HG03103 (cell line): ENCODE results near the gene WFIKKN1.
"Not testable (repeated sequence)": the region's sequence is repeated elsewhere in the genome, so short reads cannot be mapped to it uniquely, and the experiment has no call there.

ENCODE experiments used
- ATAC-seq: cut with Tn5 transposase; IDR thresholded peaks from one replicate; pipeline ENCODE4 v1.9.1; 2021; ENCODE audit warnings: low read depth; ENCODE audit not compliant: unreplicated experiment

WFIKKN1 gene

DNA sequence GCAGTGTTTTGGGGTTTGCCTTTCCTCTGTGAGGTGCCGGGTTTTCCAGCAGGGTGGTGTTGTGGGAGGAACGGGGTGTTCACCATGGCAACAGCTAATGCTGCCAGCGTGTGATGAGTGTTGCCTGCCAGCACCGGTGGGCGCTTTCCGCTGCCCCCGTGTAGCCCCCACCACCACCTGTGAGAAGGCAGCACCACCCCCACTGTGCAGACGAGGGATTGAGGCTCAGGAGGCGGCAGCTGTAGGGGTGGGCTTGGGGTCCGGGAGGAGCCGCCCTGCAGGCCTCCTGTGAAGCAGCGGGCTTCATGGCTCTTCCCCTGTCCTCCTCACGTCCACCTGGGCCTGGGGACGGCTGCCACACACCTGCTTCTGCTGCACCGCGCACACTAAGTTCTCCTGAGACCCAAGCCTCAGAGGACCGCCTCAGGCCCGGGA lies 35.7 kb upstream of the WFIKKN1 start:
- ATAC-seq: no peak

DNA sequence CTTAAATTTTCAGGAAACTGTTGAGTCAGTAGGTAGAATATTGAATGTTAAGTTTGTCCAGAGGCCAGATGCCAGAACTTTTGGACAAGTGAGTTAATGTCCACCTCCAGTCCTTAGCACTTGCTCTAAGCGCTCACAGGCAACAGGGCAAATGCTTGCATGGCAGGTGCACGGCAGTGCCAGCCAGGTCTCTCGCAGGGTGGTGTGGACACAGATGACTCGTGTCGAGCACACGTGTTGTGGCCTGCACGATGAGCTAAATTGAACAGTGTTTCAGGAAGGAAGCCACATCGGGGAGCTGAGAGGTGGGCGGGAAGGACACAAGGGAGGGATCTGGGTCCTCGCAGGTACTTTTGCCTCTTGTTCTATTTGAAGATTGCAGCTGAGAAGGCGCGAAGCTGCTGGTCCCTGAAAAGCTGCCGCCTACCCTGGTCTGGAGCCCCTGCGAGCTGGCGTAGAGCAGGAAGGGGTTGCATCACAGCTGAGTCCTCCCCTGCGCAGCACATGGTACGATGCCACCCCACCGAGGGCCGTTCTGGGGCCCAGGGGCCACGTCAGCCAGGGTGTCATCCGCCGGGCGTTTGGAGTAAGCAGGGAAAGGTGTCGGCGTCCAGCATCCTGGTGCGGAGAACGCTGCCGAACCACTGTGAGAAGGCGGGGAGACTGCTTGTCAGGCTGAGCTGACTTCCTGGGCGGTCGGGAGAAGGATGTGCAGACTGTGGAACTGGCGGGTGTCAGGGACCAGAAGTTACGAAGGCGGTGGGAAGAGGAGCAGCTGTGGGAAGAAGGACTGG lies 34.6 kb upstream of the WFIKKN1 start:
- ATAC-seq: no peak

DNA sequence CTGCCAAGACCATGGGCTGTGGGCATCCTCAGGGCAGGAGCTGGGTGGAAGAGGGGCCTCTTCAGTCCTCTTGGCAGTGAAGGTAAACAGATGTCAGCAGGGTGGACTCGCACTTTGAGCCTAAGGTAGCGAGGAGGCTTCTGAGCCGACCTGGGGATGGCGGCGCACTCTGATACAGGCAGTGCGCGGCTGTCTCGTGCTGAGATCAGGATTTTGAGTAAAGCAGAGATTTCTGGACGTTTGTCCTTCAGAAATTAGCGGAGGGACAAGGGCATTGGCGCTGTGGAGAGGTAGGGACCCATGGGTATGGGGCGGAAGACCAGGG lies 34.1 kb upstream of the WFIKKN1 start:
- ATAC-seq: no peak

DNA sequence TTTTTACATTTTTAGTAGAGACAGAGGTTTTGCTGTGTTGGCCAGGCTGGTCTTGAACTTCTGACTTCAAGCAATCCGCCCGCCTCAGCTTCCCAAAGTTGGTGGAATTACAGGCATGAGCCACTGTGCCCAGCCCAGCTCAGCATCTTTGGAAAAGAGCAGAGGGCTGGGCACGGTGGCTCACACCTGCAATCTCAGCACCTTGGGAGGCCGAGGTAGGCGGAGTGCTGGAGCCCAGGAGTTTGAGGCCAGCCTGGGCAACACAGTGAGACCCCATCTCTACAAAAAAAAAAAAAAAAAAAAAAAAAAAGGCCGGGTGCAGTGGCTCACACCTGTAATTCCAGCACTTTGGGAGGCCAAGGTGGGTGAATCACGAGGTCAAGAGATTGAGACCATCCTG lies 33.1 kb upstream of the WFIKKN1 start:
- ATAC-seq: not testable (repeated sequence)

DNA sequence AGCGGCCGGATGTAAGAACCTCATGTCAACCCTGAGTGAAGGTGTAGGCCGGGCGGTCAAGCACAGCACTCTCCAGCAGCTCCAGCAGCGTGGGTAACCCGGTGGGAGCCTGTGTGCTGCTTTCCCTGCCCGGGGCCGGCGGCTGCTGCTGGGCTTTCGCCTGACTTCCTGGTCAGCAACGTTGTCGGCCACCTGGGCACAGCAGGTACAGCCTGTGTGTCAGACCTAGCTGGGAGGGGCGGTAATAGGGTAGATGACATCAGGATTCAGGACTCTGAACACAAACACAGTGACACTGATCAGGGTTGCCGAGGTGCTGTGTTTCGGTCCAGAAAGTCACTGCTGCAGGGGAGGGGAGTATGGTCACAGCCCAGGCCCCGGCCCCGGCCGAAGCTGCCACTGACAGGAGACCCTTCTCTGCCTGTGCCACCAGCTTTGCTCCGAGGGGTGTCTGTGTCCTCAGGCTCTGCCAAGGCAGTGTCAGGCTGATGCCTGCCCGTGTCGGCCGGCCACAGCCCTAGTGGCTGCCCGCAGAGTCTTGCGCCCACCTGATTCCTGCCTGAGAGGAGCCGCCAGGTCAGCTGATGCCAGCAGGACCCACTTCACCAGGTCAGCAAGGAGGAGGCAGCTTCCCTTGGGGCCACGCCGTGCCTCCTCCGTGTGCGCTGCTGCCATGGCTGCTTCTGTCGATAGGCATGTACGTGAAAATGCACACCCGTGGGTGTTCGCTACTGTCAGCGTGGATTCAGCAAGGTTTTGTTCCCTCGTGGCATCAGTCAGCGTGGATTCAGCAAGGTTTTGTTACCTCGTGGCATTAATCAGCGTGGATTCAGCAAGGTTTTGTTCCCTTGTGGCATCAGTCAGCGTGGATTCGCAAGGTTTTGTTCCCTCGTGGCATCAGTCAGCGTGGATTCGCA lies 31.7 kb upstream of the WFIKKN1 start:
- no peak for ATAC-seq

DNA sequence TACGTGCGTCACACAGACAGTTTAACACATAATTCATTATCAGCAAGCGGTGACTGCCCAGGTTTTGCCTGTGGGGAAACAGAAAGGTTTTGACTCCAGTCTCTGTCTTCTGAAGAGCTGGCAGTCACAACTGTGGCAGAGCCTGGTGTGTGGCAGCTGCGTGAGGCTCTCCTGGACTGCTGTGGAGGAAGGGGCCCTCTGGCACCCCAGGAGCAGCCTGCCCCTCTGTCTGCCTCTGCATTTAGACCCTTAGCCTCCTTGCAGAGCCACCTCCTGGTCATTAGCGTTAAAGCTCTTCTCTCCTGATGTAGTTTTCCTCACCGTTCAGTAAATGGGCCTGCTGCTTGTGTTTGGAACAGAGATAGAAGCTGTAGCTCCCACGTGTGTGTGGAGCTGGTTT lies 30.0 kb upstream of the WFIKKN1 start:
- ATAC-seq: no peak

DNA sequence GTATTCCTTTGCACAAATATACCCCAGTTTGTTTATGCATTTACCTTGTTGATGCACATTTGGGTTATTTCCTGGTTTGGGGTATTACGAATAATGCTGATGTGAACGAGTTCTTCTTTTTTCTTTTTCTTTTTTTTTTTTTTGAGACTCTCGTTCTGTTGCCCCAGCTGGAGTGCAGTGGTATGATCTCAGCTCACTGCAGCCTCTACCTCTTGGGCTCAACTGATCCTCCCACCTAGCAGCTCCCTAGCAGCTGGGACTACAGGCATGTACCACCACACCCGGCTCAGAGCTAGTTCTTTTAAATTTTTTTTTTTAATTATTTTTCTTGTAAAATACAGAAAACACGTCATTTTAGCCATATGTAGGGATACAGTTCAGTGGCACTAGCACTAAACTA lies 26.9 kb upstream of the WFIKKN1 start:
- no peak for ATAC-seq

DNA sequence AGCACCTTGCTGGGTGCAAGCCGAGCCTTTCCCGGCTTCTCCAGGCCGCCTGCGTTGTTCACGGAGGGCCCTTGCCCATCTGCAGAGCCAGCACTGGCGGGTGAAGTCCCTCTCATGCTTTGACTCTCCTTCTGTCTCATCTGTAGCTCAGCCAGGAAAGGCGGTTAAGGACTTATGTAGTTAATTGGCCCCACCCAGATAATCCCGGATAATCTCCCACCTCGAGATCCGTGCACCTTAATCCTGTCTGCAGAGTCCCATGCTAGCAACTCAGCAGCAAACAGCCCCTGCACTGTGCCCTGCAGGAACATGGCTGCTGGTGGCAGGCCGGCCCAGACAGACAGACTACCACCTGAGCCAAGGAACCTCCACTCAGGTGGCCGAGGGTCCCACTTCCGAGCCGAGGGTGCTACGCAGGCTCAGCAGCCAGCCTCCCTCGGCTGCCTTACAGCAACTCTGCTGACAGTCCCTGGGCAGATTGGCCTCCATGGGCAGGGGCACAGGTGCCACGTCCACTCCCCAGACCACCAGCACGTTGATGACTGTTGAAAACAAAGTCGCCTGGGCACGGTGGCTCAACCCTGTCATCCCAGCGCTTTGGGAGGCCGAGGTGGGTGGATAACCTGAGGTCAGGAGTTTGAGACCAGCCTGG lies 24.0 kb upstream of the WFIKKN1 start:
- ATAC-seq: no peak

DNA sequence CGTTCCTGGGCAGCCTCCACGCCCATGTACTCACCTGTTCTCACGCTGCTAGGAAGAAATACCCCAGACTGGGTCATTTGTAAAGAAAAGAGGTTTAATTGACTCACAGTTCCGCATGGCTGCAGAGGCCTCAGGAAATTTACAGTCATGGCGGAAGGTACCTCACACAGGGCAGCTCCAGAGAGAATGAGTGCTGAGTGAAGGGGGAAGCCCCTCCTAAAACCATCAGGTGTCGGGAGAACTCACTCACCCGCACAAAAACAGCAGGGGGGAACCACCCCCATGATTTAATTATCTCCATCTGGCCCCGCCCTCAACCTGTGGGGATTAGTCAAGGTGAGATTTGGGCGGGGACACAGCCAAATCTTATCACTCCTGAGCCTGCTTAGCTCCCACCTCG lies 22.8 kb upstream of the WFIKKN1 start:
- ATAC-seq: no peak

DNA sequence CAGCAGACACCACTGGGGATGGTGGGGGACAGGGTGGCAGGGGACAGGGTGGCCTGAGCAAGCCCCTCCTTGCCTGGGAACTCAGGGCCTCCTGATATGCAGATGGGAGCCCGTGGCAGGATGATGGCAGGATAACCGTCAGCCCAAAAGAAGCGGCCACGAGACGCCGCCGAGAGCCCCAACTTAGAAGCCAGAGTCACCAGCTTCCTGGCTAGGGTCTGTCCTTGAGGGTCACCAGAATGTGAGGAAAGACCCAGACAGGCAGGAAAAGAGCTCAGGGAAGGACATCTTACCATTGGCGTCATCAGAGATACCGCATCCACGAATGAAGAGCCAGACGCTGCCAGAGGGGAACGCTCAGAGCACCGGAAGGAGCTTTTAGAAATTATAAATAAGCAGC lies 21.5 kb upstream of the WFIKKN1 start:
- no peak for ATAC-seq

DNA sequence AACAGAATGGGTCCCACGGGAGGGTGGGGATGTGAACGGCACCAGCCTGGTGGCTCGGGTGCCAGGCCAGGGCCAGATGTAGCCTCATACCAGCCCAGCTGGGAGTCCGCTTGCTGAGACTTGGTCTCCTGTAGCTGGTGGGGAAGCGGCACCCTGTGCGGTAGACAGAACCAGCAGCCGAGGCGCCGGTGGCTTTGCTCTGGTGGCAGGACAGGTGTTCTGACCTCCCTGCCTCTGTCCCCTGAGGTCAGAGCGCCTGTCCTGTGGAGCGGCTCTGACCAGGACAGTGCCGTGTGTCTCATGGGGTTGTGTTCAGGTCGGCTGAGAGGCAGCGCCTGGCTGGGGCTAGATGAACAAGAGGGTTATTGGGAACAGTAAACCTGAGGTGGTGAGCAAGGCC lies 20.8 kb upstream of the WFIKKN1 start:
- ATAC-seq: no peak

DNA sequence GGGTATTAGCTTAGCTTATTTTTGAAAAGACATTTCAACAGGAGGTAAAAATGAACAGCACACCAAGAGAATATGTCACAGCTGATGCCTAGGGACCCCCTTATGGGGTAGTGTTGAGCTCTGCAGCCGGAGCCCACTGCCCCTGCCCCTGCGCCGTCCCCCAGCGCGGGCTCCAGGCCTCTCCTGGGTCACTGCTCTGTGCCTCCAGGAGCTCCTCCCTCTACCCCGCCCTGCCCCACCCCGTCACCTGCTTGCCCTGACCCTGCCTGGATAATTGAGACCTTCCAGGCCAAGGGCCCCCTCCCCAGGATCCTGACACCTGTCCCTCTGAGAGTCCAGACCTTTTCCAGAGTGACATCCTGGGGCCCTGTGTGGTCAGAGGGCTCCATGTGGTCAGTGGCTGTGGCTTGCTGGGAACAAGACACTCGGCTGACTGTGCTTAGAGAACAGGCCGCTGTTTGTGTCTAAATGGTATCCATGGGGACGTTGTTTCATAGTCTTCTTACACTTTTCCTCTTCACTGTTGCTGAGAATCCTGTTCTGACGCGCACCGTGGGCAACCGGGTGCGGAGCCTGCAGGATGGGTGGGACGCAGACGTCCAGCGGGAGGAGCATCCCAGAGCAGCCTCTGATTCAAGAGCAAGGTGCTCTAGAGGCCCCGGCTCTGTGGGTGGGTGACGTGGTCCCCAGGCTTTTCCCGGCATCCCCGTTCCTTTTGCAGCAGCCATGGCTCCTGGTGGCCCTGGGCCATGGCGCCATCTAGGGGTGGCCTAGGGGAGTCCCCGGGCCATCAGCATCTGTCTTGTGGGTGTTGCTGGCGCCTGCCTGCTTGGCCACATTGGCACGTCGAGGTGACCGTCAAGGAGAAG lies 20.0 kb upstream of the WFIKKN1 start:
- ATAC-seq: no peak

DNA sequence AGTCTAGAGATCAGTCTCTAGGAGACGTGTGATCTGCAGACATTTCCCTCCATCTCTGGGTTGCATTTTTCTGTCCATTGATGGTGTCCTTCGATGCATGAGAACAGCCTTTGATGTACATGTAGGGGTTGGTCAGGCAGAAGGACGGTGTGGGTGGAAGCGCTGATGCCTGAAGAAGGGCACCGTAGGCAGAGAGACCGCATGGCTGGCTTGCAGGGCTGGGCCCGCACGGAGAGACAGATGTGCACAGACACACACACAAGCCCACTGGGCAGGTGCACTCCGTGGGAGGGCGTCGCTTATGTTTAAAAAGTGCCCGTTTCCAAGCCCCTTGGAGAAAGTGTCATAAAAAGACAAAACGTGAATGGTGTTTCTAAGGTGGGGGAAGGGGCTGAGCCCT lies 15.7 kb upstream of the WFIKKN1 start:
- ATAC-seq: no peak

DNA sequence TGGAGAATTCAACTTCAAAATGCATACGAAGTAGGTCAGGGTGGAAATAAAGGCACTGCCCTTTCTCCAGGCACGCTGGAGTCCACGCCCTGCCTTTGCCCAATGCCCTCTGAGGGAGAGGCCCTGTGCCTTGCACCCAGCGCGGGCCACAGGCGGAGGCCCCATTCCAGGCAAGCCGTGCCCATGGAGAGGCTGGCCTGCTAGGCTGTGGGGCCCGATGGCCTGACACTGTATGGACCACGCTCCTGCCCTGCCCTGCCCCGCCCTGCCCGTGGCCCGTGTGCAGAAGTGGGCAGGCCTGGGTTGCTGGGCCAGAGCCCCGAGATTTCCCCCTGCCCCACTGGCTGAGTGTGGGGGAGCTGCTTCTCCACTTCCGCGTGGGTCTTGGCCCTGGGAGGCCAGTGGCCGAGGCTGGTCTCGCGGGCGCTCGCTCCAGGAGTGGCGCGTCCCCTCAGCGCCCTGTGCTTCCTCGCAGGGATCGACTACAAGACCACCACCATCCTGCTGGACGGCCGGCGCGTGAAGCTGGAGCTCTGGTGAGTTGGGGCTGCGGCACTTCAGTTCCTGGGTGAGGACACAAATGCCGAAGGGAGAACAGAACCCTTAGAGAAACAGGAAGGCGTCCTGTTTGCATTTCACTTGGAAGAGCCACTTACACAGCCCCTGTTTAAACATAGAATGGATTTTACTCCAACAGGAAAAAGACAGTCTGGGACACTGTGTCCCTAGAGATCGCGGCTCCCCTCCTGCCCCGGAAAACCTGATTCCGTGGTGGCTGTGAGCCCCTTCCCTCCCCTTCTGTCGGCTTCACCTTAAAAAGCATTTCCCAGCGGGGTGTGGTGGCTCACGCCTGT lies 13.8 kb upstream of the WFIKKN1 start:
- ATAC-seq: no peak

DNA sequence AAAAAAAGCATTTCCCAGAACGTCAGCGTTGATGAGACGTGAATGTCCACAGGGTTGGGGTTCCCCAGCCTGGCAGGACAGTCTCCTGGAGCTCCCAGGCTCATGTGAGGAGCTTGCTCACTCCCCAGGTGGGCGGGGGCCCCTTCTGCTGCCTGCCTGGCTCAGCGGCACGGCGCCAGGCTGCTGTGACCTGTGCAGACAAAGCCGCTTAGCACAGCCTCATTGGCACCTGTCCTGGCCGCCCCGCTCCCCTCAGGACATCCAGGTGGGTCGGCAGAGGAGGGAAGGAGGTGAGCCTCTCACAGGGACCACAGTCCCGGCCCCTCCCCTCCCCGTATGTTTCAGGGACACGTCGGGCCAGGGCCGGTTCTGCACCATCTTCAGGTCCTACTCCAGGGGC lies 12.9 kb upstream of the WFIKKN1 start:
- no peak for ATAC-seq

DNA sequence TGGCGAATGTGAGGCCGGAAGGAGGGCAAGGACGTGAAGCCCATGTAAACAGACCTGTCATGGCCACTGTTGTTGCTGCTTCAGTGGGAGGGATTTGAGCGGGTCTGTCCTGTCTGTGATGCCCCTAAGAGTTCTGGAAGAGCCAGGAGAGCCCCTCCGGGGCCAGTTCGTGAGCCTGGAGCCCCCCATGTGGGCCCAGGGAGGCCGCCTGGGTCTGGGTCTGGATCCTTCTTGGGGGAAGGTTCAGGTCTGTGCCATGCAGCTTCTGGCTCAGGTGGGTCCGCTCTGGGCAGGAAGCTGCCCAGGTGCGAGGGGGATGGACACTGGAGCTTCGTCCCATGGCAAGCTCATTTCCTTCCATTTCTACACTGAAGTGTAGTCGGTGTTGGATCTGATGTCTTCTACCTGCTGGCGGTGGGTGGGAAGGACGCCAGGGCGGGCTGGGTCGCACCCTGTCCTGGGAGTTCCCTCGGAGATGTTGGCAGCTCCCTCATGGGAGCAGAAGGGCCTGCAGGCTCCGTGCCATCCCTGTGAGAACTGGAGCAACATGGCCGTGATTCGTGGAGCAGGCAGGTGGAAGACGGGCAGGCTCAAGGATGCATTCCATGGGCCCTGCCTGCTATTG lies 11.2 kb upstream of the WFIKKN1 start:
- ATAC-seq: no peak

DNA sequence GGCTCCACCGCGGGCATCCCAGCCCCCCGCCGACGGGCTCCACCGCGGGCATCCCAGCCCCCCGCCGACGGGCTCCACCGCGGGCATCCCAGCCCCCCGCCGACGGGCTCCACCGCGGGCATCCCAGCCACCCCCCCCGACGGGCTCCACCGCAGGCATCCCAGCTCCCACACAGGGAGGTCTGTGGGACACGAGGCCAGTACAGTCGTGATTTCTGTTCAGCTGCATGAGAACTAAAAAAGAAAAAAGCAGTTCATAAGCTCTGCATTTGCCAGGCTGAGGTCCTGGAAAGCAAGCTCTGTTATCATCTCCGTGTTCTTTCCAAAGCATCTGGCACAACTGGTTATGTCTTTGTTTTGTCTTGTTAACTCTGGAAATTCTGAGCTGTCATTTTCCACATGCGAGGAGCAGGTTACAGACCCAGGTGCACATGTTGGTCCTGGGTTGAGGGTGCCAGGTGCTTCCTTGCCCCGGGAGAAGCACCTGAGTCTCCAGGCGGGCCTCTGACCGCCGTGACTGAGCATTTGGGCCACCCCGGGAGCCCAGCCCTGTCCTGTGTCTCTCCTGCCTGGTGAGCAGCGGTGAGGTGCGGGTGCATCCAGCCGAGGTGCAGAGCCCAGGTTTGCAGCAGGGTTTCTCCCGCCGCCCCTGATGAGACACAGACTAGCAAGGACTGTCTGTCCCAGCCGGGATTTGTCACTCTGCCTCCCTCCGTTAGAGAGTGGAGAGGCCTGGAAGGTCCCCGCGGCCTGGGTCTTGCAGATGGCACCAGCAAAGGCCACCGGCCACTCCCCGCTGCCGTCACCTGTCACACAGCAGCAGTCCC lies 9.9 kb upstream of the WFIKKN1 start:
- no peak for ATAC-seq

DNA sequence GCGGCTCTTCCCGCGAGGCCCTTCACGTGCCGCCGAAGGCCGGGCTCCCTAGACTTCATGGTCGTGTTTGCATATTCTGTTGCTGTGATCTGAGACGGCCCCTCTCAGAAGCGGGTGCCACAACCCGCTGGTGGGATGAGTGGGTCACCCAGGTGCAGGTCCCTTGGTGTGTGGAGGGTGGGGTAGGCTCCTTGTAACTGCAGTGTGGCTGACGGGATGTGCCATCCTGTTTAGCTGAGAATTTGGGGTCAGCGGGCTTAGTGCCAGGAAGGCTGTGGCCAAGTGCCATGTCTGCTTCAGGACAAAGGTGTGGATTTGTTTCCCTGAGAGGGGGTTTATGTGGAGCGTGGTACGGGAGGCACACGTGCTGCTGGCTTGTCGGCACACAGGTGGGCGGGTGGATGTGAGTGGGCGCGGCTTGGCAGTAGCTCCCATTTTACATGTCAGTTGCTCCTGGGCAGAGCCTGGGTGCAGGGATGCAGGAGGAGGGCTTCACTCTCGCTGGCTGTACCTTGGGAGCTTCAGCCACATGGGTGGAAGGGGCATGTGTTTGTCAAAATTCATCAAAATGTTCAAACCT lies 9.2 kb upstream of the WFIKKN1 start:
- no peak for ATAC-seq
